HCT116 (cell line): Measurements from ENCODE around the gene RANBP9. TPM values are rescaled to one million over a fixed set of nuclear protein-coding genes. Genes with fewer than 3 reads are reported as not detected.
A peak's percentile ranks its signal among the peaks of the same experiment; 100 is the strongest.

Source experiments
- ATAC-seq: fragments of 200-7000 bp; cut with Tn5 transposase; 2 replicates; pipeline ENCODE4 v1.9.1; 2020; ENCODE audit warnings: mild to moderate bottlenecking, moderate library complexity
- BruUV-seq: library from RNA; stranded (reverse); fragments of 400-500 nt; replicated peaks from 2 replicates; lab custom pipeline; 2021; lab: Mats Ljungman, UMichigan
- CTCF ChIA-PET: fragments of 300-600 bp; sonication (Branson Sonifier 250); formaldehyde crosslinking; loops from one replicate; lab custom pipeline; 2021; ENCODE audit warnings: antibody characterized with exemption; lab: Charles Lee
- POLR2A ChIA-PET: fragments of 300-600, 350-600 bp; sonication (Branson Sonifier 250); formaldehyde crosslinking; loops from one replicate; lab custom pipeline; 2021; ENCODE audit warnings: antibody characterized with exemption; lab: Charles Lee
- RAD21 ChIA-PET, 2 experiments: fragments of 300-600 bp; sonication (Branson Sonifier 250); formaldehyde crosslinking; loops; one replicate each; lab custom pipeline; 2023; ENCODE audit warnings: low total read pairs in 2 of 2; ENCODE audit not compliant: uncharacterized antibody in 2 of 2, unreplicated experiment in 2 of 2, low non-redundant PET in 1 of 2; lab: Charles Lee
- DNase-seq: peaks from one replicate; pipeline ENCODE4 v3.0.0-alpha.2; 2010; ENCODE audit warnings: low read depth, low spot score
- H2AFZ ChIP-seq: fragments of 200-600 bp; shearing (Covaris generic), sonication (generic); 2 replicates; pipeline ENCODE4 v1.6.1; 2017; ENCODE audit warnings: low read depth, mixed run types, mixed read lengths, antibody characterized with exemption, low read length; ENCODE audit not compliant: poor library complexity, severe bottlenecking
- H3K27ac ChIP-seq: 2 replicates; pipeline ENCODE4 v1.5.1; 2012; ENCODE audit warnings: low read depth, low read length
- H3K27me3 ChIP-seq: fragments of 200-600 bp; sonication (generic); 2 replicates; pipeline ENCODE4 v1.6.1; 2016; ENCODE audit warnings: mixed run types, low read length, mixed read lengths; ENCODE audit not compliant: insufficient read depth
- H3K36me3 ChIP-seq, 2 experiments: fragments of 200-500 bp in 1 of 2; fragments of 200-600 bp in 1 of 2; sonication (Bioruptor generic) in 1 of 2; sonication (generic) in 1 of 2; 2 replicates each; pipeline versions ENCODE4 v1.5.1 to v1.6.1; 2014 to 2016; ENCODE audit warnings: low read length in 2 of 2, inconsistent platforms in 1 of 2, mixed read lengths in 1 of 2, mixed run types in 1 of 2; ENCODE audit not compliant: insufficient read depth in 2 of 2, control insufficient read depth in 1 of 2
- H3K4me1 ChIP-seq, 2 experiments: fragments of 200-600 bp in 1 of 2; sonication (generic) in 1 of 2; 2 replicates each; pipeline versions ENCODE4 v1.5.1 to v1.6.1; 2012 to 2017; ENCODE audit warnings: low read length in 2 of 2, inconsistent platforms in 1 of 2, mild to moderate bottlenecking in 1 of 2, mixed read lengths in 1 of 2, mixed run types in 1 of 2, moderate library complexity in 1 of 2; ENCODE audit not compliant: insufficient read depth in 2 of 2, control insufficient read depth in 1 of 2
- H3K4me2 ChIP-seq: fragments of 200-600 bp; sonication (generic); 2 replicates; pipeline ENCODE4 v1.6.1; 2017; ENCODE audit warnings: mixed run types, low read length, mixed read lengths
- H3K4me3 ChIP-seq, 2 experiments: fragments of 200-600 bp in 1 of 2; sonication (generic) in 1 of 2; replicated peaks in 1 of 2; 2 replicates each; pipeline ENCODE4 v1.5.1; 2011 to 2016; ENCODE audit warnings: low read length in 2 of 2, control low read depth in 1 of 2, low read depth in 1 of 2, mild to moderate bottlenecking in 1 of 2, mixed read lengths in 1 of 2, mixed run types in 1 of 2
- H3K79me2 ChIP-seq: fragments of 200-600 bp; sonication (generic); 2 replicates; pipeline ENCODE4 v1.6.1; 2017; ENCODE audit warnings: mild to moderate bottlenecking, mixed run types, low read length, moderate library complexity, mixed read lengths; ENCODE audit not compliant: insufficient read depth
- H3K9ac ChIP-seq: fragments of 200-600 bp; sonication (generic); 2 replicates; pipeline ENCODE4 v1.6.1; 2016; ENCODE audit warnings: low read length, mixed read lengths
- H3K9me2 ChIP-seq: fragments of 200-600 bp; sonication (generic), shearing (Covaris generic); 2 replicates; pipeline ENCODE4 v1.6.1; 2017; ENCODE audit warnings: mixed run types, mild to moderate bottlenecking, moderate library complexity; ENCODE audit not compliant: insufficient read depth
- H3K9me3 ChIP-seq, 2 experiments: fragments of 200-500 bp in 1 of 2; fragments of 200-600 bp in 1 of 2; sonication (Bioruptor generic) in 1 of 2; sonication (generic) in 1 of 2; 2 replicates each; pipeline ENCODE4 v1.6.1; 2014 to 2017; ENCODE audit warnings: low read length in 2 of 2, mixed read lengths in 2 of 2, inconsistent platforms in 1 of 2, low read depth in 1 of 2, mild to moderate bottlenecking in 1 of 2, mixed run types in 1 of 2, moderate library complexity in 1 of 2; ENCODE audit not compliant: control insufficient read depth in 1 of 2, insufficient read depth in 1 of 2
- H4K20me1 ChIP-seq: fragments of 200-600 bp; sonication (generic), shearing (Covaris generic); 2 replicates; pipeline ENCODE4 v1.6.1; 2017; ENCODE audit warnings: mixed run types, mild to moderate bottlenecking, moderate library complexity; ENCODE audit not compliant: insufficient read depth
- CBX3 ChIP-seq: IDR thresholded peaks from 2 replicates; pipeline ENCODE4 v1.6.1; 2012; ENCODE audit warnings: low read depth
- EGR1 ChIP-seq: IDR thresholded peaks from 2 replicates; pipeline ENCODE4 v1.6.1; 2012; ENCODE audit warnings: low read depth
- ELF1 ChIP-seq: IDR thresholded peaks from 2 replicates; pipeline ENCODE4 v1.6.1; 2012; ENCODE audit warnings: low read depth, borderline replicate concordance
- POLR2A ChIP-seq: IDR thresholded peaks from 2 replicates; pipeline ENCODE4 v1.7.0; 2011; ENCODE audit warnings: borderline replicate concordance; ENCODE audit not compliant: insufficient read depth, insufficient read length; ENCODE audit errors: extremely low read depth
- POLR2AphosphoS5 ChIP-seq: IDR thresholded peaks from 2 replicates; pipeline ENCODE4 v1.6.1; 2011; ENCODE audit warnings: mild to moderate bottlenecking, low read depth, low read length, moderate library complexity
- SIN3A ChIP-seq: IDR thresholded peaks from 2 replicates; pipeline ENCODE4 v1.6.1; 2012; ENCODE audit warnings: low read depth
- SP1 ChIP-seq: IDR thresholded peaks from 2 replicates; pipeline ENCODE4 v1.6.1; 2012; ENCODE audit warnings: low read depth
- TCF7L2 ChIP-seq: IDR thresholded peaks from 2 replicates; pipeline ENCODE4 v1.7.0; 2011; ENCODE audit warnings: borderline replicate concordance, inconsistent platforms; ENCODE audit not compliant: insufficient read depth, insufficient read length; ENCODE audit errors: extremely low read depth
- YY1 ChIP-seq: IDR thresholded peaks from 2 replicates; pipeline ENCODE4 v1.6.1; 2011; ENCODE audit warnings: low read length, low read depth, moderate library complexity, mild to moderate bottlenecking; ENCODE audit not compliant: insufficient replicate concordance; ENCODE audit errors: extremely low read depth
- ZFX ChIP-seq: fragments of 450-650 bp; IDR thresholded peaks from 2 replicates; pipeline ENCODE4 v1.6.1; 2017
- ZNF274 ChIP-seq: fragments of 200-500 bp; sonication (Bioruptor generic); IDR thresholded peaks from 2 replicates; pipeline ENCODE4 v1.6.1; 2014; ENCODE audit warnings: mild to moderate bottlenecking, low read depth, low read length, inconsistent platforms
- intact Hi-C: fragments of 100-400 bp; cut with micrococcal nuclease; formaldehyde crosslinking; loops from 2 replicates; pipeline ENCODE4 v1.10.0; 2022
- total RNA-seq: library from RNA; stranded (reverse); gene quantifications from one replicate; pipeline ENCODE4 v1.2.1, GENCODE V29; 2021; ENCODE audit not compliant: unreplicated experiment
- TF ChIP-seq, protein P1 (sequence below): IDR thresholded peaks from 2 replicates; pipeline ENCODE4 v1.6.1; 2012
- TF ChIP-seq, protein P2 (sequence below): IDR thresholded peaks from 2 replicates; pipeline ENCODE4 v1.6.1; 2012
- TF ChIP-seq, protein P3 (sequence below): IDR thresholded peaks from 2 replicates; pipeline ENCODE4 v1.6.1; 2011; ENCODE audit warnings: mild to moderate bottlenecking, low read length, moderate library complexity; ENCODE audit not compliant: insufficient replicate concordance; ENCODE audit errors: extremely low read depth
- TF ChIP-seq, protein P4 (sequence below): IDR thresholded peaks from 2 replicates; pipeline ENCODE4 v1.6.1; 2012; ENCODE audit warnings: low read depth
- TF ChIP-seq, protein P5 (sequence below), 3 experiments: fragments of 200-600 bp in 1 of 3; sonication (generic) in 1 of 3; IDR thresholded peaks in 2 of 3; conservative IDR thresholded peaks in 1 of 3; 2 replicates each; pipeline ENCODE4 v1.5.1; 2012 to 2017; ENCODE audit warnings: low read depth in 2 of 3, low read length in 2 of 3, antibody characterized with exemption in 1 of 3, borderline replicate concordance in 1 of 3, control low read depth in 1 of 3, mild to moderate bottlenecking in 1 of 3, mixed read lengths in 1 of 3, mixed run types in 1 of 3, moderate library complexity in 1 of 3; ENCODE audit not compliant: insufficient read depth in 1 of 3

RANBP9 gene
- total RNA-seq, 1 experiment from 2014 or later: 48.0 TPM

DNA sequence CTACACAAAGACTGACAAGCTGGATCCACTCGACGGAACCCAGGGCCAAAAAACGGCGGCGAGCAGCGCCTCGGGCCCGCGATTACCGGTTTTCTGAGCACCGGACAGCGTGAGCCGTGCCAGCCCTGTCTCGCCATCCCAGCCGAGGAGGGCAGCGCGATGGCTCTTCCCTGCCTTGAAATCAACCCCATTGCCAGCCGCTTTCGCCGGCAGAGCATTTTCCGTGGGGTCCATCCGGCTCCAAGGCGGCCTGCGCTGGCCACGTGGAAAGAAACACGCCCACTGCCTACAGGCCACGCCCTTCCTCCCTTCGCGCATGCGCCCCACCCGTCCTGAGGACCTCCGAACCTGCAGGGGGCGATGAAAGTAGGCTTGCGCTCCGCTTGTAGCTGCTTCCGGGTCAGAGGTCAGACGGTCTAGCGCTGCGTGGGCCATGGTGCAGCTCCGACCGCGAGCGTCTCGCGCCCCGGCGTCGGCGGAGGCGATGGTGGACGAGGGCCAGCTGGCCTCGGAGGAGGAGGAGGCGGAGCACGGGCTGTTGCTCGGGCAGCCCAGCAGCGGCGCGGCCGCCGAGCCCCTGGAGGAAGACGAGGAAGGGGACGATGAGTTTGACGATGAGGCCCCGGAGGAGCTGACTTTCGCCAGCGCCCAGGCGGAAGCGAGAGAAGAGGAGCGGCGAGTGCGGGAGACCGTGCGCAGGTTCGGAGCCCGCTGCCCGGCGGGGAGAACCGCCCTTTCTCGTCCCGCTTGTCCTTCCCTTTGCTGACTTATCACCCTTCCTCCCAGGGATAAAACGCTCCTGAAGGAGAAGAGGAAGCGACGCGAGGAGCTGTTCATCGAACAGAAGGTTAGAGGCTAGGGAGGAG is 96.5 kb downstream of the RANBP9 start, which contains the start of gene NOL7:
TSS of gene NOL7 (plus strand) at position 410 of the 866 bp plus-strand sequence. CDS start at position 434, 24 bp downstream.
- Histone ChIP-seq H3K9ac (peak within 1 kb of the TSS; percentile 87), H3K4me3 (peak within 1 kb of the TSS; percentile 94 to 98), H2AFZ (peak within 1 kb of the TSS; percentile 34), H3K4me2 (peak within 1 kb of the TSS; percentile 76), H4K20me1 (peaks cover 7% of the 10 kb centered on the region; the same call in 1 of the 2 replicates)
- peak; percentile 92 for ATAC-seq
- ChIA-PET RAD21 (interaction anchor here in 1 of 2 experiments (1.7 kb wide), 1 partner anchor 40 kb away, joined by 4 read pairs; the partner anchor contains the start of gene SIRT5), CTCF (interaction anchor here (0.7 to 2.5 kb wide), 10 partner anchors 8 to 420 kb away, joined by 3 to 20 read pairs (median 4); partner anchors contain the start of gene SIRT5)
- no TSS peak for BruUV-seq
- peak; percentile 75 for TF ChIP-seq ELF1
- peak; percentile 78 for TF ChIP-seq ZFX
- peak; percentile 91 for TF ChIP-seq SIN3A
- peak; percentile 71 for TF ChIP-seq SP1
- TF ChIP-seq, protein P1, sequence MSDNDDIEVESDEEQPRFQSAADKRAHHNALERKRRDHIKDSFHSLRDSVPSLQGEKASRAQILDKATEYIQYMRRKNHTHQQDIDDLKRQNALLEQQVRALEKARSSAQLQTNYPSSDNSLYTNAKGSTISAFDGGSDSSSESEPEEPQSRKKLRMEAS: peak; percentile 99
- TF ChIP-seq POLR2A: peak; percentile 89
- no peak for TF ChIP-seq ZNF274
- TF ChIP-seq, protein P2, sequence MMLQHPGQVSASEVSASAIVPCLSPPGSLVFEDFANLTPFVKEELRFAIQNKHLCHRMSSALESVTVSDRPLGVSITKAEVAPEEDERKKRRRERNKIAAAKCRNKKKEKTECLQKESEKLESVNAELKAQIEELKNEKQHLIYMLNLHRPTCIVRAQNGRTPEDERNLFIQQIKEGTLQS: no peak
- no peak for TF ChIP-seq TCF7L2
- peak; percentile 89 for TF ChIP-seq POLR2AphosphoS5
- TF ChIP-seq YY1: peak; percentile 79
- peak; percentile 97 for TF ChIP-seq CBX3
- TF ChIP-seq, protein P3, sequence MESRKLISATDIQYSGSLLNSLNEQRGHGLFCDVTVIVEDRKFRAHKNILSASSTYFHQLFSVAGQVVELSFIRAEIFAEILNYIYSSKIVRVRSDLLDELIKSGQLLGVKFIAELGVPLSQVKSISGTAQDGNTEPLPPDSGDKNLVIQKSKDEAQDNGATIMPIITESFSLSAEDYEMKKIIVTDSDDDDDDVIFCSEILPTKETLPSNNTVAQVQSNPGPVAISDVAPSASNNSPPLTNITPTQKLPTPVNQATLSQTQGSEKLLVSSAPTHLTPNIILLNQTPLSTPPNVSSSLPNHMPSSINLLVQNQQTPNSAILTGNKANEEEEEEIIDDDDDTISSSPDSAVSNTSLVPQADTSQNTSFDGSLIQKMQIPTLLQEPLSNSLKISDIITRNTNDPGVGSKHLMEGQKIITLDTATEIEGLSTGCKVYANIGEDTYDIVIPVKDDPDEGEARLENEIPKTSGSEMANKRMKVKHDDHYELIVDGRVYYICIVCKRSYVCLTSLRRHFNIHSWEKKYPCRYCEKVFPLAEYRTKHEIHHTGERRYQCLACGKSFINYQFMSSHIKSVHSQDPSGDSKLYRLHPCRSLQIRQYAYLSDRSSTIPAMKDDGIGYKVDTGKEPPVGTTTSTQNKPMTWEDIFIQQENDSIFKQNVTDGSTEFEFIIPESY: peak; percentile 70
- TF ChIP-seq, protein P4, sequence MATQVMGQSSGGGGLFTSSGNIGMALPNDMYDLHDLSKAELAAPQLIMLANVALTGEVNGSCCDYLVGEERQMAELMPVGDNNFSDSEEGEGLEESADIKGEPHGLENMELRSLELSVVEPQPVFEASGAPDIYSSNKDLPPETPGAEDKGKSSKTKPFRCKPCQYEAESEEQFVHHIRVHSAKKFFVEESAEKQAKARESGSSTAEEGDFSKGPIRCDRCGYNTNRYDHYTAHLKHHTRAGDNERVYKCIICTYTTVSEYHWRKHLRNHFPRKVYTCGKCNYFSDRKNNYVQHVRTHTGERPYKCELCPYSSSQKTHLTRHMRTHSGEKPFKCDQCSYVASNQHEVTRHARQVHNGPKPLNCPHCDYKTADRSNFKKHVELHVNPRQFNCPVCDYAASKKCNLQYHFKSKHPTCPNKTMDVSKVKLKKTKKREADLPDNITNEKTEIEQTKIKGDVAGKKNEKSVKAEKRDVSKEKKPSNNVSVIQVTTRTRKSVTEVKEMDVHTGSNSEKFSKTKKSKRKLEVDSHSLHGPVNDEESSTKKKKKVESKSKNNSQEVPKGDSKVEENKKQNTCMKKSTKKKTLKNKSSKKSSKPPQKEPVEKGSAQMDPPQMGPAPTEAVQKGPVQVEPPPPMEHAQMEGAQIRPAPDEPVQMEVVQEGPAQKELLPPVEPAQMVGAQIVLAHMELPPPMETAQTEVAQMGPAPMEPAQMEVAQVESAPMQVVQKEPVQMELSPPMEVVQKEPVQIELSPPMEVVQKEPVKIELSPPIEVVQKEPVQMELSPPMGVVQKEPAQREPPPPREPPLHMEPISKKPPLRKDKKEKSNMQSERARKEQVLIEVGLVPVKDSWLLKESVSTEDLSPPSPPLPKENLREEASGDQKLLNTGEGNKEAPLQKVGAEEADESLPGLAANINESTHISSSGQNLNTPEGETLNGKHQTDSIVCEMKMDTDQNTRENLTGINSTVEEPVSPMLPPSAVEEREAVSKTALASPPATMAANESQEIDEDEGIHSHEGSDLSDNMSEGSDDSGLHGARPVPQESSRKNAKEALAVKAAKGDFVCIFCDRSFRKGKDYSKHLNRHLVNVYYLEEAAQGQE: no peak
- TF ChIP-seq, protein P5, sequence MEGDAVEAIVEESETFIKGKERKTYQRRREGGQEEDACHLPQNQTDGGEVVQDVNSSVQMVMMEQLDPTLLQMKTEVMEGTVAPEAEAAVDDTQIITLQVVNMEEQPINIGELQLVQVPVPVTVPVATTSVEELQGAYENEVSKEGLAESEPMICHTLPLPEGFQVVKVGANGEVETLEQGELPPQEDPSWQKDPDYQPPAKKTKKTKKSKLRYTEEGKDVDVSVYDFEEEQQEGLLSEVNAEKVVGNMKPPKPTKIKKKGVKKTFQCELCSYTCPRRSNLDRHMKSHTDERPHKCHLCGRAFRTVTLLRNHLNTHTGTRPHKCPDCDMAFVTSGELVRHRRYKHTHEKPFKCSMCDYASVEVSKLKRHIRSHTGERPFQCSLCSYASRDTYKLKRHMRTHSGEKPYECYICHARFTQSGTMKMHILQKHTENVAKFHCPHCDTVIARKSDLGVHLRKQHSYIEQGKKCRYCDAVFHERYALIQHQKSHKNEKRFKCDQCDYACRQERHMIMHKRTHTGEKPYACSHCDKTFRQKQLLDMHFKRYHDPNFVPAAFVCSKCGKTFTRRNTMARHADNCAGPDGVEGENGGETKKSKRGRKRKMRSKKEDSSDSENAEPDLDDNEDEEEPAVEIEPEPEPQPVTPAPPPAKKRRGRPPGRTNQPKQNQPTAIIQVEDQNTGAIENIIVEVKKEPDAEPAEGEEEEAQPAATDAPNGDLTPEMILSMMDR (IDR thresholded peaks at IDR 0.05 in 2 of 3, conservative IDR thresholded peaks at IDR 0.05 in 1 of 3; ENCODE audit: borderline replicate concordance in 1 of 3, insufficient read depth in 1 of 3, low read depth in 2 of 3, low read length in 2 of 3): peak; percentile 54 to 92 (median 82); a peak in 5 of 6 replicates
- peak; percentile 84 for TF ChIP-seq EGR1
- TF ChIP-seq, all 23 proteins: peak for 12
- no peaks in the 10 kb centered on the region for H3K27me3 ChIP-seq
- POLR2A ChIA-PET: interaction anchor here (0.8 to 1.6 kb wide), 6 partner anchors 10 to 287 kb away, joined by 3 to 5 read pairs (median 4); partner anchors contain the start of genes SIRT5 and TBC1D7
- intact Hi-C loops: loop anchor here (2.0 kb wide), 1 partner anchor 40 kb away; the partner anchor contains the start of gene SIRT5
- H3K9me2 ChIP-seq: no peaks in the 10 kb centered on the region
- DNase-seq: peak; percentile 95
- H3K9me3 ChIP-seq: no peaks in the 10 kb centered on the region
- peaks cover 11 to 23% of the 10 kb centered on the region in 2 experiments; a peak in 3 of 4 replicates for H3K4me1 ChIP-seq
- peaks cover 31 to 34% of the 10 kb centered on the region in 2 experiments; a peak in 3 of 4 replicates for H3K36me3 ChIP-seq
- H3K79me2 ChIP-seq: peaks cover 41% of the 10 kb centered on the region
- H3K27ac ChIP-seq: peak within 1 kb of the TSS; percentile 71
